Activated CD4-positive, CD25-positive, alpha-beta regulatory T cell treated with anti-CD3 and anti-CD28 coated beads, Interleukin-2, amount 50 U/mL, for 24 hours (primary cell): ENCODE measurements around the gene CNN2.
"Not testable (repeated sequence)": the region's sequence is repeated elsewhere in the genome, so short reads cannot be mapped to it uniquely, and the experiment has no call there.

Experiments
- ATAC-seq, 2 donors: fragments of 150-1000 bp; cut with Tn5 transposase; one replicate each; pipeline ENCODE4 v1.10.0; 2021; ENCODE audit warnings: mild to moderate bottlenecking in 1 of 2, moderate library complexity in 1 of 2

Gene CNN2

GRCh38 chr19:1011831-1012333 lies 14.5 kb upstream of the CNN2 start:
- ATAC-seq = no peak

DNA sequence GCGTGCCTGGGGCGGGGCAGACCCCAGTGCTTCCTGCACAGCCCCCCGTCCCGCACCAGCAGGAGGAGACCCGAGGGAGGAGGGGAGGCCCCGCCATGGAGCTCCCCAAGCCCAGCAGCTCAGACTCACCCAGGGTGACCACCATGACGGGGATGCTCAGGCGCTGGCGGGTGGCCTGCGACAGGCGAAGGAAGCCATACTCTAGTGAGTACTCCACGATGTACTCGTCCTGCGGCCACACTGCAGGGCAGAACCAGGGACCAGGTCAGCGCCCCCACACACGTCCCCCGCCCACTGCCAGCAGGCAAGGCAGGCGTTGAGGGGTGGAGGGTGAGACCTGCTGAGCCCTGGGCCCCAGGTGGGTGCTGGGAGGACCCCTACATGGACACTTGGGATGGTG lies 14.1 kb upstream of the CNN2 start:
- ATAC-seq = no peak

GRCh38 chr19:1013218-1013617 lies 13.2 kb upstream of the CNN2 start:
- ATAC-seq = no peak

DNA sequence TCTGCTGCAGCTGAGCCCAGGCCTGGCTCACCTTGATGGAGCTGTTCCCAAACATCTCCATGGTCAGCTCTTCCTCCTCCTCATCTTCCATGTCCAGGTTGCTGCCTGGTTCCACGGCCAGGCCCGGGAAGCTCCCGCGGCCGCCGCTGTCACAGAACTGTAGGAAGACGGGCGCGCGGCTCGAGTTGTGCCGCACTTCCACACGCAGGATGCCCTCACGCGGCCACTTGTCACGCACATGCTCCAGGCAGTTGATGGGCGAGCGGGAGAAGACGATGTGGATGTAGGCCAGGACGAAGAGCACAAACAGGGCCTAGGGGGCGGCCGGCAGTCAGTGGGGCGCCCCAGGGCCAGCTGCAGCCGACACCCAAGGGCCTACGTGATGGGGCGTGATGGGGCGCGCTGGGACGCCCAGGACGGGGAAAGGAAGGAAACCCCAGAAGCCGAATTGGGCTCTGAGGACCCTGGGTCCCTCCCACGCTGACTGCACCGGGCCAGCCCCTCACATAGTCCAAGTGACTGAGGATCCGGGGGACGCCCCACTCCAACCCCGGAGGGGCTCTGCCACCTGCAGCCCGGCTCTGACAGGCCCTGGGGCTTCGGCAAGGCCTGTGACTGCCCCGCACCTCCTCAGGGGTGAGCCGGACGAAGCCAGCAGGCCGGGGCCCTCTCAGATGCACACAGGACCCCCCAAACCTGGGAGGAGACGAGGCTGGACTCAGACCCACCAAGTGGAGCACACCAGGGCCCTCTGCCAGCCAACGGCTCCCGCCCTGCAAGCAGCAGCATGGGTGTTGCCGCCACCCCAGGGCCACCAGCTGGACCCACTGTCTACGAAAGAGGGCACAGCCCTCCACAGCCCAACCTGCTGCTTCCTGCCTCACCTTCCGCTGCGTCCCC lies 12.0 kb upstream of the CNN2 start:
- no peak for ATAC-seq

GRCh38 chr19:1015061-1015781 lies 11.2 kb upstream of the CNN2 start:
- no peak for ATAC-seq

DNA sequence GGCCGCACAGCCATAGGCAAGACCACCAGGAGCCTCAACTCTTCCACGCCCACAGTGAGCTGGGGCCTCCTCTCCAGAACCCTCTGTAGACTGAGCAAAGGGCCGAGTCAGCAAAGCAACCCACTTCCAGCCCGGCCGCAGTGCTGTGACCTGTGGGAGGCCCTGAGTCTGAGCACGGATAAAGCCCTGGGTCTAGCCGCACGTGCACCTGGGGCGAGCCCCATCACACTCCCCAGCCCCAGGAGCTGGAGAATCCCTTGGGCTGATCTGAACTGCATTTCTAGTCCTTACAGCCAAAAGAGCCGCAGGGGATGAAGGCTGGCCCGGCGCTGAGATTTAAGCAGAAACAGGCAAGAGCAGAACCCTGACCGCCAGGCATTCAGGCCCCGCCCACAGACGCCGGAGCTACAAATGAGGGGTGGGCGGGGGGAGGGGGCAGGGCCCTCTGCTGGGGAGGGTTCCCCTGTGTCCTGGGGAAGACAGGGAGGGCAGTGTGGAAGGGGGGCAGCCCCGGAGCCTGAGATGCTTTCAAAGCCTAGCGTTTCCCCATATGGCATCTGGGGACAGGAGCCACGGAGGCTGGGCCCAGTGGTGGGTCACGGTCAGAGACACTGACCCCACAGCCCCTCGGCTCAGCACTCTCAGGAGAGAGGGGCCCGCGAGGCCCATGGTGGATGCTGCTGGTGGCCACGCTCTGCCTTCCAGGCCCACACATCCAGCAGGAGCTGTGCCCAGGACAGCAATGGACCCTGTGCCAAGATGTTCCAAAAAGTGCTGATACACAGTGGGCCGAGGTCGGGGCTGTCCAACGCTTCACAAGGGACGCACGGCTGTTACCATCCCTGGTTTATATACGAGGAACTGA lies 10.4 kb upstream of the CNN2 start:
- no peak for ATAC-seq

DNA sequence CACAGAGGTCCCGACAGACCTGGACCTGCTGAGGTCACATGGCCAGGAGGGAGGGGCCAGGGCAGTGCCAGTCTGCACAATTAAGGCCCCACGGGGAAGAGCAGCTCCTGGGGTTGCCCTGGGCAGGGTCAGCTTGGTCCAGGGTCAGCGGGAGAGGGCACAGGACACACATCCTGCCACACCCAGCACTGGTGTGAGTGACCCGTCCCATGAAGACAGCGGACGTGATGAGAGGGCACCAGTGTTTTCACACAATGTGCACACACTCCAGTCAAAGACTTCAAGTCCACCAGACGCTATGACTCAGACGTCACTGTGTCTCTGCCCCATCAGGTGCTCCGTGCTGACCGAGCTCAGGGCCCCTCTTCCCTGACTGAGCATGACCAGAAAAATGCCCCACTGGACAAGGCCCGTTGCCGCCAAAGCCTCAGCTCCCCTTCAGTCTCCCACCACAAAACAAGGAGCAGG lies 9.7 kb upstream of the CNN2 start:
- no peak for ATAC-seq

DNA sequence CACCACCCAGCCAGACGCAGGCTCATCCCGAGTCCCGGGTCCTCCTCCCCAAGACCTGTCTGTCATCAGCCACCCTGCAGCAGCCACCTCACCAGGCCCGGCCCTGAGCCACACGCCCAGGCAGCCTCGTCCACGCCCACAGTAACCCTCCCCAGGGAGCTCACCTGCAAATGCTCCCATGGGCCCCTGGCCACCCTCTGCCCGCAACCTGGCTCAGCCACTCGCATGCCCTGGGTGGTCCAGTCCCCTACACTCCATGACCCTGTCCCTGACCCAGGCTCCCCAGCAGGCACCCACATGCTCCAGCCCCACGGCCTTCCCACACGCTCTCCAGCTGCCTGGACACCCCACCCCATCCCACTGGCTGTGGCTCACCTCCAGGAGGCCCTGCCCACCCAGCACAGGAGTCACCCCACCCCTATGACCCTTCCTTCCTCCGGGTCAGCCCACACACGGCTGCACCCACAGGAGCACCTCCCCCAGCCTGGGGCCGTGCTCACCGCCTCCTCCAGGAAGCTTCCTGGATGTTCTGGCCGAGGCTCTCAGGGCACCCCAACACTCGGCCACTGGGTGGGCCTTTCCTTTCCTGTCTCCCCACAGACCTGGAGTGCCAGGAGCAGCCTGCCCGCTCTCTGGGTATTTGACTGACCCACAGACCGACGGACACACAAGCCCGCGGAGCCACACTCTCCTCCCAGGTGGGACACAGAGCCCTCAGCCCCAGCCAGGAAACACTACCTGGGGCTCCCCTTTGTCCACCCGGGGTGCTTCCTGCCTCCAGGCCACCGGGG lies 9.1 kb upstream of the CNN2 start:
- ATAC-seq = no peak

GRCh38 chr19:1017906-1018305 lies 8.5 kb upstream of the CNN2 start:
- ATAC-seq = no peak

DNA sequence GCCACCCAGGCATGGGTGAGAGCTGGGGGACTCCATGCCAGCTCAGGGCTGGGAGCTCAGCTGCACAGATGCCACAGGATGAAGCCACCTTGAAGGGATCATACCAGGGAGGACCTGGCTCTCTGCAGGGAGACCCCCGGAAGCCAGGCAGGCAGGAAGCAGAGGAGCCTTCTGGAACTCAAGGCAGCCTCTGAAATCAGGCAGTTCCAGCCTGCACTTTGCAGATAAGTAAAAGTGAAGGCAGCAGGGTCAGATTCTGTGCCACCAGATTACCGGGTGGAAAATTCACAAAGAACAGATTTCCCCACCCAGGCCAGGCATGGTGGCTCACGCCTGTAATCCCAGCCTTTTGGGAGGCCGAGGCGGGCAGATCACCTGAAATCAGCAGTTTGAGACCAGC lies 8.0 kb upstream of the CNN2 start:
- ATAC-seq = no peak

- no peak for ATAC-seq
These were observed 7.3 kb upstream of the CNN2 start for GRCh38 chr19:1018932-1019615.

DNA sequence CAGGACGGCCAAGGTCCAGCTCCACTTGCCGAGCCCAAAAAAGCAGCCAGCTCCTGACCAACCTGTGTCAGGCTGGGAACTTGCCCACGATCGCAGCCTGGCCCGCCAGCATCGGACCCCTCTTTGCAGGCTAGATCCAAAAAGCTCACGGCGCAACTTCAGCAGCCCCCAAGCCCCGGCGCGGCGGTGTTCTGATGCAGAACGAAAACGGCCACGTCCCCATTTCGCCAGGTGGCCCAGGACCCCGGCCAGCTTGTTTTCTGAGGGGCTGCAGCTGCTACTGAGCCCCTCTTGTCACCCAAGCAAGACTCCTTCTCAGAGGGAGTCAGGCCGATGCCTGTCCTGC lies 6.8 kb upstream of the CNN2 start:
- no peak for ATAC-seq

DNA sequence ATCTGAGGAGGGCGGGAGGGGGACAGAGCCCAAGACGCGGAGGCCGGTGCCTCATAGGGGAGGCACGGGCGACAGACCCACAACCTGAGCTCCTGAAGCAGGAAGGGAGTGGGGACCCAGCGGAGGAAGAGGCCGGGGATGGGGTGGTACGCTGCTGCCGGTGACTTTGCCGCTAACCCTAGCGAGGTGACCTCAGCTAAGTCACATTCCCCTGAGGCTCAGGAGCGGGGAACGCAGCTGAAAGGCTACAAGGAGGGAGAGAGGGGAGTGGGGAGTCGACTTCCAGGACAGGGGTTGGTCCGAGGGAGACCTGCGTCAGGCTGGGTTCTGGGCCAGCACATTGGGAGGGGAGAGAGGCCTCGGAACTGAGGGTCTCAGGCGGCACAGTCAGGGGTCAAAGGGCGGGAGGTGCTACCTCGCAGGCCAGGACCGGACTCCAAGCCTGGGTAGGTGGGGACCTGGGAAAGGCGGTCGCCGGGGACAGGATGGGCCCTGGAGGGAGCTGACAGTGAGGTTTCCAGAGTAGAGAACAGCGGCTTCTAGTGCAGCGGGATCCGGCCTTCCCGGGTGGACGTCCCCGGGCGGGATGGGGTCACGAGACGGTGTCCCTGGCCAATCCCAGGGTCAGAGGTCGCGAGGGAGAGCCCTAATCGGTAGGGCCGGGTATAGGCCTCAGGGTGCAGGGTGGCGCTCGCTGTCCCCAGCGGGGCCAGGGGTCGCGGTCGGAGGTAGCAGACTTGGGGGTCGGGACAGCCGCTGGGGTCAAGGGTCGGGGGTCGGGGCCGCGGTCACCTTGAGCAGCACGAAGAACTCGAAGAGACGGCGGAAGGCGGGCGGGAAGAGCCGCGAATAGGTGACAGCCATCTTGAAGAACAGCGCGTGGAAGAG lies 6.2 kb upstream of the CNN2 start:
- no peak for ATAC-seq

GRCh38 chr19:1020868-1021425 lies 5.5 kb upstream of the CNN2 start, which contains the start of gene TMEM259:
Gene TMEM259, minus strand, starts transcription at chr19:1021123. Its CDS starts 127 bp downstream, at chr19:1020996.
- peak; percentile 87 to 90 for ATAC-seq

DNA sequence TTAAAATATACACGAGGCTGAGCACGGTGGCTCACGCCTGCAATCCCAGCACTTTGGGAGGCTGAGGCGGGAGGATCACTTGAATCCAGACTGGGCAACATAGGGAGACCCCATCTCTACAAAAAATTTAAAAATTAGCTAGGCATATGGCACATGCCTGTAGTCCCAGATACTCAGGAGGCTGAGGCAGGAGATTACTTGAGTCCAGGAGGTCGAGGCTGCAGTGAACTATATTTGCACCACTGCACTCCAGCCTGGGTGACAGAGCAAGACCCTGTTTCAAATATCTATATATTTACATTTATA lies 2.6 kb upstream of the CNN2 start:
- not testable (repeated sequence) for ATAC-seq

- not testable (repeated sequence) for ATAC-seq
These were observed 1.3 kb upstream of the CNN2 start for GRCh38 chr19:1025080-1025479.

DNA sequence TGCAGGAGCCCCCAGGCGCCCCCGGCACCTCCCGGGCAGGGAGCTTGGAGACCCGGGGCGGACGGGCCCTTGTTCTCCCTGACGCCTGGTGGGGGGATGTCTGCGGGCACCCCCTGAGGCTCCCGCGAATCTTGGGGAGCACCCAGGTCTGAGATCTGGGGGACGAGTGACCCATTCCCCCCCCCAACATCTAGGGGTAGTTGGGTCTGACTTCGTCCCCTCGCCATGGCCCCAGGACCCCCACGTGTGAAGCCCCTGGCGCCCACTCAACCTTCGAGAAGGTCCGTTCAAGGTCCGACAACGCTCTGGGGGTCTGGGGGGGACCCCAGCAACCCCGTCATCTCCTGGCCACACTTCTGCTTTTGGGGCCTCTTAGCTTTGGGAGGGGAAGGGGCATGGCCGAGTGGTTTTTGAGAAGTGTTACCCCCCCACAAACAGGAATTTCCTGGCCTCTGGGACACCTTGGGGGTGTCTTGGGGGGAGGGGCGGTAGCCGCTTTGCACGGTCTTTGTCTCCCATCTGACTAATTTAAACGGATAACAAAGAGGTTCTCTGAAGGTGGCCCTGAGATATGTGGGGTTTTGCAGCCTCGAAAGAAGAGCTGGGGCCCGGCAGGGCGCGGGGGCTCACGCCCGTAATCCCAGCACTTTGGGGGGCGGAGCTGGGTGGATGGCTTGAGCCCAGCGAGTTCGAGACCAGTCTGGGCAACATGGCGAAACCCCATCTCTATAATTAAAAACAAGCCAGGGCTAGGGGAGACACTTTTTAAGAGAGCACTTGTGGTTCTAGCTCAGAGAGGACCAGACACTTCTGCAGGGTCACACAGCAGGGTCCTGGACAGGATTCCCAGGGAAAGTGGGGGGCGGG lies 608 bp downstream of the CNN2 start:
- ATAC-seq = peak in 1 of 2 donors; percentile 7

- ATAC-seq = peak in 1 of 2 donors; percentile 13
These were observed 1.2 kb downstream of the CNN2 start for GRCh38 chr19:1027650-1028061.
